Ammon's horn (tissue), 1 donor: ENCODE data around the gene MAP3K10.
"Not testable (repeated sequence)": the region's sequence is repeated elsewhere in the genome, so short reads cannot be mapped to it uniquely, and the experiment has no call there.

Experiments used
- DNase-seq: peaks from one replicate; pipeline ENCODE4 v3.0.0-alpha.2; 2016; ENCODE audit warnings: low spot score

The MAP3K10 gene

GRCh38 chr19:40190891-40191835 lies at the start of gene MAP3K10:
Gene MAP3K10, plus strand, starts transcription at chr19:40191426. Its CDS starts 606 bp downstream, at chr19:40192032.
- DNase-seq = peak; percentile 79

GRCh38 chr19:40141551-40141950 lies 49.7 kb upstream of the MAP3K10 start:
- no peak for DNase-seq

GRCh38 chr19:40143612-40144011 lies 47.6 kb upstream of the MAP3K10 start:
- DNase-seq = peak; percentile 10

- DNase-seq = no peak
Measured at GRCh38 chr19:40144151-40144550, 47.1 kb upstream of the MAP3K10 start.

- DNase-seq = no peak
Measured at GRCh38 chr19:40144947-40145748, 46.1 kb upstream of the MAP3K10 start.

- not testable (repeated sequence) for DNase-seq
Measured at GRCh38 chr19:40145749-40146029, 45.5 kb upstream of the MAP3K10 start.

- DNase-seq = no peak
Measured at GRCh38 chr19:40147338-40147692, 43.9 kb upstream of the MAP3K10 start.

- no peak for DNase-seq
Measured at GRCh38 chr19:40147693-40148347, 43.4 kb upstream of the MAP3K10 start.

- DNase-seq = no peak
Measured at GRCh38 chr19:40149501-40149900, 41.7 kb upstream of the MAP3K10 start.

GRCh38 chr19:40150170-40150569 lies 41.1 kb upstream of the MAP3K10 start:
- no peak for DNase-seq

- DNase-seq = no peak
Measured at GRCh38 chr19:40154121-40154680, 37.0 kb upstream of the MAP3K10 start.

- peak; percentile 51 for DNase-seq
Measured at GRCh38 chr19:40155749-40156265, 35.4 kb upstream of the MAP3K10 start.

- DNase-seq = no peak
Measured at GRCh38 chr19:40157059-40157458, 34.2 kb upstream of the MAP3K10 start.

GRCh38 chr19:40159744-40160143 lies 31.5 kb upstream of the MAP3K10 start:
- DNase-seq = no peak

- DNase-seq = no peak
Measured at GRCh38 chr19:40162104-40162503, 29.1 kb upstream of the MAP3K10 start.

GRCh38 chr19:40163541-40164129 lies 27.6 kb upstream of the MAP3K10 start:
- DNase-seq = no peak

GRCh38 chr19:40165362-40165937 lies 25.8 kb upstream of the MAP3K10 start:
- peak; percentile 63 for DNase-seq

- DNase-seq = not testable (repeated sequence)
Measured at GRCh38 chr19:40169482-40170302, 21.5 kb upstream of the MAP3K10 start.

- not testable (repeated sequence) for DNase-seq
Measured at GRCh38 chr19:40170303-40170989, 20.8 kb upstream of the MAP3K10 start.

GRCh38 chr19:40171293-40171692 lies 19.9 kb upstream of the MAP3K10 start:
- DNase-seq = not testable (repeated sequence)
